HFF-Myc (cell line): Measurements from ENCODE around the gene MAP3K6.
A peak's percentile ranks its signal among the peaks of the same experiment; 100 is the strongest.

Experiments used
- DNase-seq: peaks from one replicate; pipeline ENCODE4 v3.0.0-alpha.2; 2011; ENCODE audit warnings: low read depth; ENCODE audit errors: extremely low read depth
- H3K4me3 ChIP-seq: replicated peaks from 2 replicates; pipeline ENCODE4 v1.5.1; 2011; ENCODE audit warnings: low read depth, mild to moderate bottlenecking, control low read depth, low read length
- CTCF ChIP-seq: IDR thresholded peaks from 2 replicates; pipeline ENCODE4 v1.5.1; 2012; ENCODE audit warnings: mild to moderate bottlenecking, low read depth, low read length, control low read depth; ENCODE audit errors: missing control alignments

MAP3K6 gene

GRCh38 chr1:27321813-27322568 lies 44.8 kb downstream of the MAP3K6 start, which contains the start of gene TMEM222:
TSS of gene TMEM222 (plus strand) at chr1:27322163. CDS start at chr1:27322198, 35 bp downstream.
- DNase-seq = peak; percentile 75
- H3K4me3 ChIP-seq = peak within 1 kb of the TSS; percentile 99
- no peak for TF ChIP-seq CTCF

GRCh38 chr1:27318596-27318995 lies 48.2 kb downstream of the MAP3K6 start:
- no peak for TF ChIP-seq CTCF
- DNase-seq = no peak
- H3K4me3 ChIP-seq = no peak overlapping the region

- no peak overlapping the region for H3K4me3 ChIP-seq
- no peak for TF ChIP-seq CTCF
- no peak for DNase-seq
These were observed 48.6 kb downstream of the MAP3K6 start for GRCh38 chr1:27318136-27318535.

- DNase-seq = no peak
- H3K4me3 ChIP-seq = no peak overlapping the region
- TF ChIP-seq CTCF = no peak
These were observed 49.9 kb downstream of the MAP3K6 start for GRCh38 chr1:27316860-27317259.

- no peak overlapping the region for H3K4me3 ChIP-seq
- DNase-seq = no peak
- no peak for TF ChIP-seq CTCF
These were observed 52.0 kb downstream of the MAP3K6 start for GRCh38 chr1:27314737-27315136.

DNA sequence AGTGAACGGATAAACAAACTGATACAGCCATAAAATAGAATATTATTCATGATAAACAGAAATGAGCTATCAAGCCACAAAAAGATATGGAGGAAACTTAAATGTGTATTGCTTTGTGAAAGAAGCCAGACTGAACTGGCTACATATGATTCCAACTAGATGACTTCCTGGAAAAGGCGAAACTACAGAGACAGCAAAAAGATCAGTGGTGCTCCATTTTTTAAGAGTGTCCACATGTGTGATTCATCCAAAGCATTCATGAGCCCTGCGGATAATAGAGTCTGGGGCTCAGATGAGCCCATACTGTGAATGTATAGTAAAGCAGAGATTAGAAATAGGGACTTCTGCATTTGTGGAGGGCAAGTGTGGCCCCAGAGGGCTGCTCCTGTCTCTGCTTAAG lies 52.6 kb downstream of the MAP3K6 start:
- no peak overlapping the region for H3K4me3 ChIP-seq
- DNase-seq = no peak
- no peak for TF ChIP-seq CTCF
